SU-DHL-6 (cell line): ENCODE data around the gene ATP8A2.

Experiments
- H2AFZ ChIP-seq: fragments of 200-600 bp; sonication (generic); 2 replicates; pipeline ENCODE4 v1.6.1; 2014; ENCODE audit warnings: low read depth, mild to moderate bottlenecking, moderate library complexity, mixed read lengths, antibody characterized with exemption, low read length; ENCODE audit not compliant: severe bottlenecking
- H3F3A ChIP-seq: fragments of 200-600 bp; shearing (Covaris generic); 2 replicates; pipeline ENCODE4 v1.6.0; 2016; ENCODE audit warnings: antibody characterized with exemption, mild to moderate bottlenecking; ENCODE audit not compliant: insufficient read depth
- H3K27ac ChIP-seq: fragments of 200-600 bp; sonication (generic); 2 replicates; pipeline ENCODE4 v1.5.1; 2016; ENCODE audit warnings: low read depth, mild to moderate bottlenecking, low read length, moderate library complexity, mixed read lengths
- H3K27me3 ChIP-seq: fragments of 200-600 bp; sonication (generic), shearing (Covaris generic); 2 replicates; pipeline ENCODE4 v1.6.0; 2014; ENCODE audit warnings: mild to moderate bottlenecking, low read length
- H3K36me3 ChIP-seq: fragments of 200-600 bp; sonication (generic); 2 replicates; pipeline ENCODE4 v1.6.1; 2014; ENCODE audit warnings: mild to moderate bottlenecking, low read length, mixed read lengths
- H3K4me2 ChIP-seq: fragments of 300-600, 200-600 bp; shearing (Covaris generic), sonication (generic); 2 replicates; pipeline ENCODE4 v1.6.0; 2014; ENCODE audit warnings: low read length, low read depth, mild to moderate bottlenecking; ENCODE audit not compliant: poor library complexity, severe bottlenecking
- H3K4me3 ChIP-seq: fragments of 200-600 bp; sonication (generic); 2 replicates; pipeline ENCODE4 v1.5.1; 2014; ENCODE audit warnings: antibody characterized with exemption, low read length, mild to moderate bottlenecking, mixed read lengths; ENCODE audit not compliant: insufficient read depth, poor library complexity, severe bottlenecking
- H3K79me2 ChIP-seq: fragments of 200-600 bp; sonication (generic); 2 replicates; pipeline ENCODE4 v1.6.1; 2014; ENCODE audit warnings: mild to moderate bottlenecking, low read length, moderate library complexity; ENCODE audit not compliant: insufficient read depth
- H3K9ac ChIP-seq: fragments of 200-600 bp; sonication (generic); 2 replicates; pipeline ENCODE4 v1.7.0; 2014; ENCODE audit warnings: mild to moderate bottlenecking, low read length
- H3K9me2 ChIP-seq: fragments of 200-600 bp; sonication (generic); replicated peaks from 2 replicates; pipeline ENCODE4 v1.6.1; 2014; ENCODE audit warnings: low read length; ENCODE audit not compliant: insufficient read depth
- H3K9me3 ChIP-seq: fragments of 200-600 bp; sonication (generic); 2 replicates; pipeline ENCODE4 v1.6.1; 2014; ENCODE audit warnings: low read length, mixed read lengths; ENCODE audit not compliant: insufficient read depth
- H4K20me1 ChIP-seq: fragments of 200-600 bp; sonication (generic); 2 replicates; pipeline ENCODE4 v1.6.1; 2014; ENCODE audit warnings: low read depth, mild to moderate bottlenecking, antibody characterized with exemption, low read length, moderate library complexity, mixed read lengths
- EZH2phosphoT487 ChIP-seq: fragments of 200-600 bp; sonication (generic), shearing (Covaris generic); conservative IDR thresholded peaks from 2 replicates; pipeline ENCODE4 v1.6.1; 2018; ENCODE audit warnings: mild to moderate bottlenecking, antibody characterized with exemption, low read length, moderate library complexity, mixed read lengths
- TF ChIP-seq, protein P1 (sequence below): fragments of 200-600 bp; sonication (generic); IDR thresholded peaks from one replicate; pipeline ENCODE4 v1.5.1; 2017; ENCODE audit warnings: antibody characterized with exemption, mild to moderate bottlenecking, low read length, moderate library complexity; ENCODE audit not compliant: insufficient read depth, poor library complexity, severe bottlenecking

Gene ATP8A2

DNA sequence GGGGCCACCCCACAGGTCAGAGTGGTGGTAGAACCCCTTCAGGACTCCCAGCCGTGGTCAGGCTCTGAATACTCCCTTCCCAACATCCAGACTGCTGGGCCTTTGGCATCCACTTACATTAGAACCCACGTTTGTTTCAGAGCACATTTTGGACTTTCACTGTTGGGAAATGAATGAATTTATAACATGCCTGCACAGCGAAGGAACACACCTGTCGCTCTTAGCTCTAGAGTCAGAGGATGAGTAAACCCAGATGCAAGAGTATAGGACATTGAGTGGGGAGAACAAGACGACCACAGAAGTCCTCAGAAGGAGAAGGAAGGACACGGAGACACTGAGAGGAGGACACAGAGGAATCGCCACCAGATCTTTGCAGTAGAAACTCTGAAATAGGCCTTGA, 649.1 kb downstream of the ATP8A2 start:
- Histone ChIP-seq H3K27me3 (no peaks in the 10 kb centered on the region), H3K79me2 (no peaks in the 10 kb centered on the region), H3K9me3 (no peaks in the 10 kb centered on the region), H3K9ac (no peak overlapping the region), H3F3A (no peaks in the 10 kb centered on the region), H3K4me3 (no peak overlapping the region), H3K27ac (no peak overlapping the region), H3K4me2 (no peak overlapping the region), H3K36me3 (no peaks in the 10 kb centered on the region), H2AFZ (no peak overlapping the region), H3K9me2 (no peaks in the 10 kb centered on the region), H4K20me1 (no peaks in the 10 kb centered on the region)
- TF ChIP-seq EZH2phosphoT487 = no peak
- TF ChIP-seq, protein P1, sequence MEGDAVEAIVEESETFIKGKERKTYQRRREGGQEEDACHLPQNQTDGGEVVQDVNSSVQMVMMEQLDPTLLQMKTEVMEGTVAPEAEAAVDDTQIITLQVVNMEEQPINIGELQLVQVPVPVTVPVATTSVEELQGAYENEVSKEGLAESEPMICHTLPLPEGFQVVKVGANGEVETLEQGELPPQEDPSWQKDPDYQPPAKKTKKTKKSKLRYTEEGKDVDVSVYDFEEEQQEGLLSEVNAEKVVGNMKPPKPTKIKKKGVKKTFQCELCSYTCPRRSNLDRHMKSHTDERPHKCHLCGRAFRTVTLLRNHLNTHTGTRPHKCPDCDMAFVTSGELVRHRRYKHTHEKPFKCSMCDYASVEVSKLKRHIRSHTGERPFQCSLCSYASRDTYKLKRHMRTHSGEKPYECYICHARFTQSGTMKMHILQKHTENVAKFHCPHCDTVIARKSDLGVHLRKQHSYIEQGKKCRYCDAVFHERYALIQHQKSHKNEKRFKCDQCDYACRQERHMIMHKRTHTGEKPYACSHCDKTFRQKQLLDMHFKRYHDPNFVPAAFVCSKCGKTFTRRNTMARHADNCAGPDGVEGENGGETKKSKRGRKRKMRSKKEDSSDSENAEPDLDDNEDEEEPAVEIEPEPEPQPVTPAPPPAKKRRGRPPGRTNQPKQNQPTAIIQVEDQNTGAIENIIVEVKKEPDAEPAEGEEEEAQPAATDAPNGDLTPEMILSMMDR = no peak

DNA sequence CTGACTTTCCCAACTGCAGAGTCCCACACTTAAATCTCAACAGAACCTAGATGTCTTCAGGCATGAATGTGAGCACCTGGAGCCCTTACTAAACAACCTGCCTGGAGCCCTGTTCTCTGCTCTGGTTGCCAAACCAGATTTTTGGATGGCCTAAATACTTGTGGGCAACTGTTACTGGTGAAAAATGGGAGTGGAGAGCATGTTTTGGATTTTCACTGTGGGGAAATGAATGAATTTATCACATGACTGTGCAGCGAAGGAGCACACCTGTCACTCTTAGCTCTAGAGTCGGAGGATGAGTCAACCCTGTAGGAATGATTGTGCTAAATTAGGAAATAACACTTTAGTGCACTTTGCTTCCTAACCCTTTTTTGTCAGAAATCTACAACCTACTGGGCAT, 649.7 kb downstream of the ATP8A2 start:
- H3K9me3 ChIP-seq = no peaks in the 10 kb centered on the region
- no peaks in the 10 kb centered on the region for H3F3A ChIP-seq
- no peak overlapping the region for H3K4me2 ChIP-seq
- no peak overlapping the region for H2AFZ ChIP-seq
- no peak overlapping the region for H3K9ac ChIP-seq
- TF ChIP-seq, protein P1 = no peak
- no peak for TF ChIP-seq EZH2phosphoT487
- no peaks in the 10 kb centered on the region for H3K9me2 ChIP-seq
- H3K27ac ChIP-seq = no peak overlapping the region
- H3K27me3 ChIP-seq = no peaks in the 10 kb centered on the region
- H3K4me3 ChIP-seq = no peak overlapping the region
- H3K79me2 ChIP-seq = no peaks in the 10 kb centered on the region
- no peaks in the 10 kb centered on the region for H3K36me3 ChIP-seq
- no peaks in the 10 kb centered on the region for H4K20me1 ChIP-seq

GRCh38 chr13:26021956-26022355, 650.2 kb downstream of the ATP8A2 start:
- H3K79me2 ChIP-seq = no peaks in the 10 kb centered on the region
- no peak overlapping the region for H3K9ac ChIP-seq
- no peaks in the 10 kb centered on the region for H3K36me3 ChIP-seq
- no peak overlapping the region for H2AFZ ChIP-seq
- H3K9me2 ChIP-seq = no peaks in the 10 kb centered on the region
- H3K27me3 ChIP-seq = no peaks in the 10 kb centered on the region
- H3F3A ChIP-seq = no peaks in the 10 kb centered on the region
- no peak overlapping the region for H3K27ac ChIP-seq
- H3K4me2 ChIP-seq = no peak overlapping the region
- no peaks in the 10 kb centered on the region for H4K20me1 ChIP-seq
- TF ChIP-seq EZH2phosphoT487 = no peak
- TF ChIP-seq, protein P1 = no peak
- H3K9me3 ChIP-seq = no peaks in the 10 kb centered on the region
- no peak overlapping the region for H3K4me3 ChIP-seq
